ENCODE results near the gene GATAD2A. TPM values are rescaled to one million over a fixed set of nuclear protein-coding genes. Genes with fewer than 3 reads are reported as not detected.

The GATAD2A gene
- total and polyA plus RNA-seq, 2 of the 8 experiments (the other 6 are each of a cell fraction or from before 2014, with no cell fraction given), result 38.4 to 205 TPM

- Histone ChIP-seq H3K23ac (ENCODE audit: insufficient read length) (no peak overlapping the region), H3K14ac (ENCODE audit: insufficient read length) (no peak overlapping the region), H4K20me1 (replicated peaks in 1 of 2; ENCODE audit: control insufficient read depth in 1 of 2, insufficient read depth in 2 of 2, low read length in 2 of 2) (peaks cover 6 to 26% of the 10 kb centered on the region in 2 experiments), H4K91ac (replicated peaks; ENCODE audit: insufficient read length, low read length) (no peak overlapping the region), H2BK120ac (replicated peaks; ENCODE audit: low read depth, low read length) (no peak overlapping the region), H3K23me2 (ENCODE audit: low read depth, low read length) (no peaks in the 10 kb centered on the region), H3K27me3 (replicated peaks in 1 of 4; ENCODE audit: control insufficient read depth in 3 of 4, extremely low read depth in 1 of 4, insufficient read depth in 3 of 4, low read length in 3 of 4) (no peaks in the 10 kb centered on the region; a peak in 1 of 7 replicates), H3K56ac (replicated peaks; ENCODE audit: insufficient read length, low read depth, low read length) (no peak overlapping the region), H3K79me2 (ENCODE audit: control insufficient read depth in 1 of 2, insufficient read depth in 2 of 2, low read length in 2 of 2) (no peaks in the 10 kb centered on the region), H4K8ac (ENCODE audit: extremely low read depth, insufficient read depth, low read length) (no peak overlapping the region), H3K36me3 (ENCODE audit: control insufficient read depth in 2 of 4, insufficient read depth in 4 of 4, low read length in 3 of 4) (peaks cover 0 to 24% (median 10%) of the 10 kb centered on the region in 4 experiments; a peak in 6 of 8 replicates), H2BK5ac (ENCODE audit: low read depth, low read length) (no peak overlapping the region), H3K9ac (replicated peaks in 1 of 4; ENCODE audit: extremely low read depth in 1 of 4, low read depth in 3 of 4, low read length in 3 of 4) (no peak overlapping the region), H2BK15ac (ENCODE audit: low read length) (no peak overlapping the region), H3K4ac (replicated peaks; ENCODE audit: insufficient read length, low read depth, low read length) (no peak overlapping the region), H3K18ac (ENCODE audit: extremely low read depth, low read length) (no peak overlapping the region), H3K4me1 (replicated peaks in 1 of 4; ENCODE audit: control insufficient read depth in 3 of 4, insufficient read depth in 4 of 4, low read length in 3 of 4) (peaks cover 0 to 3% (median 3%) of the 10 kb centered on the region in 4 experiments; a peak in 3 of 7 replicates), H4K5ac (ENCODE audit: insufficient read length, low read depth, low read length) (no peak overlapping the region), H2BK12ac (ENCODE audit: low read depth, low read length) (no peak overlapping the region), H2AK5ac (ENCODE audit: low read depth, low read length) (no peak overlapping the region), H3K27ac (ENCODE audit: low read depth, low read length) (no peak overlapping the region), H3K9me3 (ENCODE audit: insufficient read depth in 2 of 2, low read depth in 1 of 2, low read length in 1 of 2) (no peaks in the 10 kb centered on the region), H2BK20ac (ENCODE audit: low read length) (no peak overlapping the region), H3K4me2 (ENCODE audit: insufficient read depth in 1 of 2, low read depth in 2 of 2, low read length in 2 of 2) (no peak overlapping the region), H2AFZ (ENCODE audit: low read length) (no peak overlapping the region), H3K79me1 (ENCODE audit: low read depth, low read length) (0 out of 2 replicates have a peak, but pooled peaks cover 4% of the 10 kb centered on the region), H3K4me3 (ENCODE audit: extremely low read depth in 1 of 4, insufficient read depth in 2 of 4, low read depth in 3 of 4, low read length in 4 of 4) (no peak overlapping the region)
- FAIRE-seq (no peak), DNase-seq (ENCODE audit: low read depth in 1 of 2, low spot score in 2 of 2) (no peak)
- ChIA-PET POLR2A (ENCODE audit: partially characterized antibody) (interaction anchor here (0.6 to 3.5 kb wide), 10 partner anchors 9 to 145 kb away, joined by 3 to 34 read pairs (median 4); partner anchors contain the start of genes GATAD2A, GMIP, LPAR2 and NDUFA13), CTCF (ENCODE audit: partially characterized antibody) (interaction anchor here (0.5 to 6.7 kb wide), 13 partner anchors 9 to 1991 kb away, joined by 3 to 181 read pairs (median 3); partner anchors contain the start of genes GMIP and TSSK6)
- WGBS, 2 experiments (ENCODE audit: extremely low coverage in 1 of 2, insufficient coverage in 1 of 2, insufficient read length in 1 of 2, insufficient replicate concordance in 2 of 2, low coverage in 1 of 2, low lambda C conversion rate in 2 of 2, missing lambda C conversion rate in 1 of 2), result 68% methylated on average over 8 of the region's 9 CpGs; no CpG with 5 or more reads in 1 of the 2 experiments
- TF ChIP-seq YY1 (IDR thresholded peaks at IDR 0.05; ENCODE audit: low read depth, low read length) (peak; percentile 67), CREB1 (IDR thresholded peaks at IDR 0.05) (no peak), POLR2AphosphoS5 (IDR thresholded peaks at IDR 0.05; ENCODE audit: low read depth, low read length) (no peak), JUND (IDR thresholded peaks at IDR 0.05; ENCODE audit: low read length) (no peak), HDAC2 (IDR thresholded peaks at IDR 0.05; ENCODE audit: borderline replicate concordance in 1 of 2, low read depth in 2 of 2, low read length in 2 of 2) (no peak), USF2 (IDR thresholded peaks at IDR 0.05; ENCODE audit: low read length) (no peak), CTBP2 (IDR thresholded peaks at IDR 0.05; ENCODE audit: borderline replicate concordance, insufficient read depth, insufficient read length, low read length) (no peak), TCF12 (IDR thresholded peaks at IDR 0.05; ENCODE audit: low read depth, low read length) (no peak), RBBP5 (IDR thresholded peaks at IDR 0.05; ENCODE audit: borderline replicate concordance, low read depth, low read length) (no peak), BRCA1 (IDR thresholded peaks at IDR 0.05; ENCODE audit: low read depth, low read length) (no peak), SRF (IDR thresholded peaks at IDR 0.05; ENCODE audit: low read depth, low read length) (no peak), HDAC6 (IDR thresholded peaks at IDR 0.05; ENCODE audit: low read depth, low read length) (no peak)
Measured at GRCh38 chr19:19530423-19530804, 124.9 kb downstream of the GATAD2A start.

Measured in H1 (cell line).